K562 (cell line): Measurements from ENCODE around the gene SLC16A10. TPM values are rescaled to one million over a fixed set of nuclear protein-coding genes. Genes with fewer than 3 reads are reported as not detected.

Source experiments
- E2F6 ChIP-seq, 2 experiments: IDR thresholded peaks; 2 replicates each; pipeline ENCODE4 v1.6.1; 2011; ENCODE audit warnings: borderline replicate concordance in 1 of 2, control low read depth in 1 of 2, low read depth in 1 of 2, low read length in 1 of 2, mild to moderate bottlenecking in 1 of 2, mixed read lengths in 1 of 2, moderate library complexity in 1 of 2; ENCODE audit not compliant: insufficient read depth in 1 of 2, insufficient read length in 1 of 2, poor library complexity in 1 of 2, severe bottlenecking in 1 of 2; ENCODE audit errors: extremely low read depth in 1 of 2
- JUND ChIP-seq, 2 experiments: IDR thresholded peaks; 2 replicates in 1 of 2; 3 replicates in 1 of 2; pipeline ENCODE4 v1.6.1; 2011; ENCODE audit warnings: borderline replicate concordance in 2 of 2, low read depth in 2 of 2, low read length in 2 of 2, improper control_type of control experiment in 1 of 2, missing biosample characterization in 1 of 2, missing genetic modification characterization in 1 of 2, missing genetic modification reagents in 1 of 2
- L3MBTL2 ChIP-seq: fragments of 450-650 bp; IDR thresholded peaks from 2 replicates; pipeline ENCODE4 v1.6.1; 2016; ENCODE audit warnings: mild to moderate bottlenecking, moderate library complexity
- MAFG ChIP-seq: fragments of 450-650 bp; conservative IDR thresholded peaks from 2 replicates; pipeline ENCODE4 v1.6.1; 2016; ENCODE audit warnings: missing genetic modification characterization, missing compliant biosample characterization
- PBX2 ChIP-seq, 2 experiments: IDR thresholded peaks in 1 of 2; conservative IDR thresholded peaks in 1 of 2; 2 replicates each; pipeline ENCODE4 v1.6.1; 2016; ENCODE audit warnings: low read depth in 2 of 2, mild to moderate bottlenecking in 1 of 2, missing compliant biosample characterization in 1 of 2, missing genetic modification characterization in 1 of 2, moderate library complexity in 1 of 2
- RAD21 ChIP-seq, 2 experiments: fragments of 250-450 bp in 1 of 2; fragments of 450-650 bp in 1 of 2; sonication (Bioruptor Pico) in 1 of 2; formaldehyde crosslinking in 1 of 2; IDR thresholded peaks in 1 of 2; conservative IDR thresholded peaks in 1 of 2; 2 replicates each; pipeline versions ENCODE4 v1.4.0 to v1.8.0; 2020 to 2022; ENCODE audit warnings: mild to moderate bottlenecking in 2 of 2, moderate library complexity in 1 of 2
- UBTF ChIP-seq, 2 experiments: IDR thresholded peaks; 2 replicates each; pipeline ENCODE4 v1.6.1; 2012; ENCODE audit warnings: improper control_type of control experiment in 2 of 2, low read depth in 2 of 2, low read length in 2 of 2, borderline replicate concordance in 1 of 2
- ZEB2 ChIP-seq: fragments of 450-650 bp; IDR thresholded peaks from 2 replicates; pipeline ENCODE4 v1.6.1; 2016
- polyA plus RNA-seq, 8 experiments: library from polyadenylated mRNA; depleted of rRNA in 4 of 8; stranded (reverse) in 5 of 8; unstranded in 3 of 8; fragments of >200 nt; fragmentation: Nextera tagmentation in 2 of 8; fragmentation: Illumina TruSeq in 1 of 8; extraction: Ambion mirVana in 2 of 8; extraction: Trizol in 1 of 8; gene quantifications; 2 replicates each; pipeline versions ENCODE4 v1.2.1 to v1.2.3, GENCODE V29; 2011 to 2014; ENCODE audit warnings: inconsistent platforms in 1 of 8, missing spikeins in 1 of 8
- total RNA-seq, 7 experiments: library from RNA; depleted of rRNA in 6 of 7; stranded (reverse); fragments of >200 nt in 6 of 7; fragmentation: Illumina TruSeq in 2 of 7; extraction: Trizol in 2 of 7; gene quantifications; 2 replicates each; pipeline versions ENCODE4 v1.2.1 to v1.2.3, GENCODE V29; 2011 to 2021; ENCODE audit warnings: low replicate concordance in 1 of 7

Gene SLC16A10
- total and polyA plus RNA-seq, 9 of the 15 experiments (the other 6 are each of a cell fraction or from before 2014, with no cell fraction given) = 0.02 to 0.54 (median 0.24) TPM; not detected in 4

- TF ChIP-seq ZEB2 (0 out of 2 replicates have a peak, but pooled peaks have one; percentile 43), RAD21 (CRISPR knock-in tag; conservative IDR thresholded peaks at IDR 0.05 in 1 of 2, IDR thresholded peaks at IDR 0.05 in 1 of 2) (peak in 1 of 2 experiments; percentile 50; a peak in 2 of 4 replicates), MAFG (tag) (peak; percentile 78), PBX2 (CRISPR knock-in tag; IDR thresholded peaks at IDR 0.05; ENCODE audit: low read depth) (no peak), PBX2 (tag; conservative IDR thresholded peaks at IDR 0.05; ENCODE audit: low read depth) (0 out of 2 replicates have a peak, but pooled peaks have one; percentile 18), JUND (IDR thresholded peaks at IDR 0.05; ENCODE audit: borderline replicate concordance, low read depth, low read length) (peak; percentile 38; the same call in 1 of the 2 replicates), JUND (tag; IDR thresholded peaks at IDR 0.05; ENCODE audit: borderline replicate concordance, low read depth, low read length) (peak; percentile 33; the same call in 1 of the 3 replicates), L3MBTL2 (peak; percentile 84), UBTF (IDR thresholded peaks at IDR 0.05; ENCODE audit: borderline replicate concordance in 1 of 2, low read depth in 2 of 2, low read length in 2 of 2) (peak in 1 of 2 experiments; percentile 75; a peak in 2 of 4 replicates), E2F6 (IDR thresholded peaks at IDR 0.05; ENCODE audit: borderline replicate concordance in 1 of 2, extremely low read depth in 1 of 2, insufficient read depth in 1 of 2, insufficient read length in 1 of 2, low read depth in 1 of 2, low read length in 1 of 2, poor library complexity in 1 of 2, severe bottlenecking in 1 of 2) (no peak)
Observed at GRCh38 chr6:111211411-111212030, 124.2 kb downstream of the SLC16A10 start (continued).
